ENCODE data around the gene PLCH2.

- TF ChIP-seq REST (IDR thresholded peaks at IDR 0.05; ENCODE audit: low read depth) (no peak), EP300 (IDR thresholded peaks at IDR 0.05; ENCODE audit: borderline replicate concordance) (no peak), NFIC (IDR thresholded peaks at IDR 0.05) (no peak), MAX (IDR thresholded peaks at IDR 0.05) (no peak), TCF12 (IDR thresholded peaks at IDR 0.05; ENCODE audit: low read depth) (no peak), ZBTB7A (IDR thresholded peaks at IDR 0.05; ENCODE audit: low read depth) (no peak), TAF1 (IDR thresholded peaks at IDR 0.05; ENCODE audit: low read depth) (no peak), RAD21 (IDR thresholded peaks at IDR 0.05; ENCODE audit: low read depth) (no peak), USF1 (IDR thresholded peaks at IDR 0.05) (no peak), EGR1 (IDR thresholded peaks at IDR 0.05) (no peak), CREB1 (IDR thresholded peaks at IDR 0.05; ENCODE audit: low read depth) (no peak), FOXM1 (IDR thresholded peaks at IDR 0.05; ENCODE audit: borderline replicate concordance, low read depth) (no peak), CEBPB (IDR thresholded peaks at IDR 0.05) (no peak), YY1 (IDR thresholded peaks at IDR 0.05; ENCODE audit: low read depth) (no peak)
Observed at GRCh38 chr1:2512862-2513421, 36.9 kb downstream of the PLCH2 start.
